NCI-H446 treated with DMSO at 0.1 percent for 48 hours (cell line): ENCODE results near the gene ANO10.
"Not testable (repeated sequence)": the region's sequence is repeated elsewhere in the genome, so short reads cannot be mapped to it uniquely, and the experiment has no call there.

Experiments
- DNase-seq: peaks from one replicate; lab custom pipeline; 2025; lab: John Stamatoyannopoulos, UW

Gene ANO10

GRCh38 chr3:43580181-43580580, 41.6 kb downstream of the ANO10 start:
- DNase-seq, result no peak

- DNase-seq, result no peak
Measured at GRCh38 chr3:43573576-43573975, 48.2 kb downstream of the ANO10 start.

- not testable (repeated sequence) for DNase-seq
Measured at GRCh38 chr3:43565661-43566341, 56.0 kb downstream of the ANO10 start.

- DNase-seq, result no peak
Measured at GRCh38 chr3:43559961-43560360, 61.9 kb downstream of the ANO10 start.

- DNase-seq, result no peak
Measured at GRCh38 chr3:43558171-43558570, 63.6 kb downstream of the ANO10 start.

GRCh38 chr3:43549626-43550290, 72.1 kb downstream of the ANO10 start:
- DNase-seq, result no peak

GRCh38 chr3:43544277-43544676, 77.5 kb downstream of the ANO10 start:
- DNase-seq, result not testable (repeated sequence)

- DNase-seq, result no peak
Measured at GRCh38 chr3:43542328-43543043, 79.3 kb downstream of the ANO10 start.

GRCh38 chr3:43540624-43541023, 81.2 kb downstream of the ANO10 start:
- no peak for DNase-seq

GRCh38 chr3:43539321-43539720, 82.5 kb downstream of the ANO10 start:
- DNase-seq, result no peak

- DNase-seq, result no peak
Measured at GRCh38 chr3:43537225-43537624, 84.6 kb downstream of the ANO10 start.

GRCh38 chr3:43534675-43535074, 87.1 kb downstream of the ANO10 start:
- DNase-seq, result no peak

- no peak for DNase-seq
Measured at GRCh38 chr3:43533009-43533408, 88.8 kb downstream of the ANO10 start.

GRCh38 chr3:43531835-43532234, 90.0 kb downstream of the ANO10 start:
- DNase-seq, result no peak

GRCh38 chr3:43528498-43529099, 93.2 kb downstream of the ANO10 start:
- no peak for DNase-seq

GRCh38 chr3:43526956-43527355, 94.9 kb downstream of the ANO10 start:
- no peak for DNase-seq

- no peak for DNase-seq
Measured at GRCh38 chr3:43525941-43526607, 95.7 kb downstream of the ANO10 start.

GRCh38 chr3:43525386-43525785, 96.4 kb downstream of the ANO10 start:
- no peak for DNase-seq

GRCh38 chr3:43523454-43524053, 98.3 kb downstream of the ANO10 start:
- no peak for DNase-seq

- no peak for DNase-seq
Measured at GRCh38 chr3:43522727-43523362, 99.0 kb downstream of the ANO10 start.

- no peak for DNase-seq
Measured at GRCh38 chr3:43521941-43522340, 99.9 kb downstream of the ANO10 start.
